Measurements from ENCODE around the gene A4GNT.
A peak's percentile ranks its signal among the peaks of the same experiment; 100 is the strongest.
"Not testable (repeated sequence)": the region's sequence is repeated elsewhere in the genome, so short reads cannot be mapped to it uniquely, and the experiment has no call there.

A4GNT gene

GRCh38 chr3:138119423-138119766 lies 12.8 kb downstream of the A4GNT start:
- DNase-seq (ENCODE audit: low read depth in 2 of 3, low spot score in 2 of 3) = no peak

DNA sequence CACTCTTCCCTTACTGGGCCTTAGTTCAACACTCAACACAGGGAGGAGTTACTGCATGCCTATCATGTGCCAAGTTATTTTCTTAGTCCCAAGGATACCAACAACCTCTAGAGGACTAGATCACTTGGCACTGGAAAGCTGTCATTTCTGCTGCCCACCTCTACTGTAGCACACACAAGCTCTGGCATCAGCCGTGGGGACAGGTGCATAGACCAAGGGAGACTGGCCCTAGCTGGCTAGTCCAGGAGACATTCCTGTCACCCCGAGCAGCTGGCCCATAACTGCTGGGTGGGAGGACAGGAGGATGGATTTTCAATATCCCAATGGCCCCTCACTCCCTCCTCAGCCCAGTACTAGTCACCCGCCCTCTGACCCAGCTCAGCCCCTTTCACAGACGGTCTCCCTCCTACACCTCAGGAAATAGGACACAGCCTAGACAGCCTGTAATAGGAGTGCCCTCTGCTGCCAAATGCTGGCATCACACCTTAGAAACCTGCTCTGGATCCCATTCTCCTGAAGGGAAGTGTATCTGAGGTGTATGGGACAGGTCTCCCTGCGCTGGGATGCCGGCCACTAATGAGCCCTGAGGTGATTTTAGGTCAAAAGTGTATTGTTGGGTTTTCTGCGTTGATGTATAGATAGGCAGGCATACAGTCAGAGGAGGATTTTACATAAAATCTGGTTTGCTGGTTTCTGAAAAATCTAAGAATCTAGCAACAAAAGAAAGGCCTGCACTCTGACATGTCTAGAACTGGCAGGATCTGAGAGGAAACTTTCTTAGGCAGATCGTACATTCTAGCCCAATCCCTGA lies 13.4 kb downstream of the A4GNT start:
- DNase-seq (ENCODE audit: low read depth in 2 of 3, low spot score in 2 of 3) = peak in 2 of 3 experiments; percentile 23 to 27

DNA sequence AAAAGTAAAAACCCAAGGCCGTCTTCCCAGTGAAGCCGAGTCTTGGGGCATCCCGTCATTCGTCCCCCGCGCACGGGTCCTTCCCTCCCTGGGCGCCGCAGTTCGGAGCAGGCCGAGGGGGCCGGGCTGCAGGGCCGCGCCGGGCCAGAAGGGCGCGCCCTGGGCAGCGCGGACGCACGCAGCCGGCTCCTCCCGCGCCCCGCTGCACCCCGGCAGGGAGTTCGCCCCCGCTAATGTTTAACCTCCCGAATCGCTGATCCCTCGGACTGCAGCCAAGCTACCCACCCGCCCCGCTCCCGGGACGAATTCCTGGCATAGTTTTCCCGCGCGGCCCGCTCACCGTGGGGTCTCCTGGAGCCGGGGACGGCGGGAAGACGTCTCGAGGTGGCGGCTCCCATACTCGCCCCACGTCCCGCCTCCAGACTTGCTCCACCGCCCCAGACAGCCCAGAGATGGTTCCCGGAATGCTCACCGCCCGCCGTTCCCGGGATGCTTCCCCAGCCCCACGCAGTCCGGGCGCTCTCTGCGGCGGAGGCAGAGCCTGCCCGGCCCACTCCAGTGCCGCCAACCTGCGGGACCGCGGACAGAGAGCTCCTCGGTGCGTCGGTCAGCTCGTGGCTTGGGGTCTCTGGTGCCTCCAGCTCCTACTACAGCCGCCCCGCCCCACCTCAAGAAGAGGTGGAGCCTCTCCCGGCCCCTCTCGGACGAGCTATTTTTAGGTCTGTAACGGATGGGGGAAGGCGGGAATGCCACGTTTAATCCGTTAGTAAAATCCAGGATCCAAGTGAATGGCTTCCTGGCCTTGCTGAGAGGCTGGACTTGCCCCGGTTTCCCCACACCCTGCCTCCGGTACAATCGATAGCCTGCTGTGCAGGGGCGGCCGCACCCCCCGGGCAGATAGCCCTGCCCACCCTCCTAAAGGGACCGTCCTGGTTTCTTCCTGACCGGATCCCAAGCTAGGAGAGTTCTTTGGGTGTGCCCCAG lies 16.9 kb downstream of the A4GNT start, which contains the start of gene DZIP1L:
Gene DZIP1L (minus strand): TSS at position 621 of the 984 bp plus-strand sequence. CDS start 11,637 bp downstream, outside the sequence.
- DNase-seq (ENCODE audit: low read depth in 2 of 3, low spot score in 2 of 3) = peak in 1 of 3 experiments; percentile 13

GRCh38 chr3:138114431-138114918 lies 17.7 kb downstream of the A4GNT start:
- DNase-seq (ENCODE audit: low read depth in 2 of 3, low spot score in 2 of 3) = no peak

DNA sequence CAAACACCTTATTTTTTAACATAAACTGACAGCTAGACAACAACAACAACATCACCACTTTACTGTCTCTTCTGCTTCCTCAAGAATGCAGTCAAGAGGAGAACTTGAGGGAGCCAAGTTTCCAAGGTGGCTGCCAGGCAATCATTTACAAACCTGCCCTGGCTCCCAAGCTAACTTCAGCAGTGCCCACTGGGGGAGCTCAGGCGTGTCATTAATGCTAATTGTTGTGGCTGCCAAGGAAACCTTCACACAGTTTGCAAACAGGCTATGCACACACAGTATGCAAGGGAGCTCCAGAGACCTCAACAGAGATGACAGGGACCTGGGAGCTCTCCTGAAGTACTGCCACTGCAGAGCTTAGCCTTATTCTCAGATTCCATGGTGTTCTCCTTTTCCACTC lies 18.9 kb downstream of the A4GNT start:
- no peak for DNase-seq (ENCODE audit: low read depth in 2 of 3, low spot score in 2 of 3)

- no peak for DNase-seq (ENCODE audit: low read depth in 2 of 3, low spot score in 2 of 3)
Observed at GRCh38 chr3:138112362-138112761, 19.8 kb downstream of the A4GNT start.

GRCh38 chr3:138105598-138105997 lies 26.6 kb downstream of the A4GNT start:
- no peak for DNase-seq (ENCODE audit: low read depth in 2 of 3, low spot score in 2 of 3)

GRCh38 chr3:138103466-138103865 lies 28.7 kb downstream of the A4GNT start:
- DNase-seq (ENCODE audit: low read depth in 2 of 3, low spot score in 2 of 3) = no peak

DNA sequence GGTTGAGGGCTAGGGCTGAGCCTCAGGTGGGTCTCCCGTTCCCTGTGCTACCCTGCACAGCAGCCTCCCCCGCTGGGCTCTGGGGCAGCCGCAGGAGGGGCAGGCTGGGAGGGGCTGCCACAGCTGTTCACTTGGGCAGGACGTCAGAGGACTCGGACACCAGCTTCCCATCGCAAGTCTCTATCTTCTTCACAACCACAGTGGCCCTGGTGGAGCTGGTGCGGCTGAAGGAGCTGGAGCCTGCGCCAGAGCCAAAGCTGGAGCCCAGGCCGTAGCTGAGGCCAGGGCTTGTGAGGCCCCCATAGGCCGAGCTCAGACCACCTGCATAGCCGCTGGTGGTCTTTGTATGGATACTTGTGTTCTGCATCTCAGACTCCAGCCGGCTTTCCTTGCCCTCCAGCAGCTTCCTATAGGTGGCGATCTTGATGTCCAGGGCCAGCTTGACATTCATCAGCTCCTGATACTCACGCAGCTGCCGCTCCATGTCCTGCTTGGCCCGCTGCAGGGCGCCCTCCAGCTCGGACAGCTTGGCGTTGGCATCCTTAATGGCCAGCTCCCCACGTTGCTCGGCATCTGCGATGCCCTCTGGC lies 30.7 kb downstream of the A4GNT start:
- DNase-seq (ENCODE audit: low read depth in 2 of 3, low spot score in 2 of 3) = not testable (repeated sequence)

GRCh38 chr3:138099417-138099816 lies 32.8 kb downstream of the A4GNT start:
- DNase-seq (ENCODE audit: low read depth in 2 of 3, low spot score in 2 of 3) = no peak

- no peak for DNase-seq (ENCODE audit: low read depth in 2 of 3, low spot score in 2 of 3)
Observed at GRCh38 chr3:138097192-138098172, 34.7 kb downstream of the A4GNT start.

- DNase-seq (ENCODE audit: low read depth in 2 of 3, low spot score in 2 of 3) = no peak
Observed at GRCh38 chr3:138093721-138094120, 38.5 kb downstream of the A4GNT start.

DNA sequence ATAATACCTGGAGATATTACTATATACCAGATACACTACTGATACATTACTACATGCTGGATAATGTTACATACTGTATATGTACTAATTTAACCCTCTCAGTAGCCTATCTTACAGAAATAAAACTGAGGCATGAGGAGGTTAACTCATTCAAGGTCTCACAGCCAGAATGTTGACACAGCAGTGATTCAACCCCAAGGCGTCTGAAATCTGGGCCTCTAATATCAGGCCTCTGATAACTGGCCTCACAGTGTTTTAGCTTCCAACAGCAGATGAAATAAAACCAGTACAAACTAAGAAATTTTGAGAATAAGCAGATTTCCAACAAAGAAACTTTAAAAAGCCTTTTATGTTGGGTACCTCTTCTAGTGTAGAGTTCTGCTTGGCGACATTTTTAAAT lies 40.2 kb downstream of the A4GNT start:
- no peak for DNase-seq (ENCODE audit: low read depth in 2 of 3, low spot score in 2 of 3)

DNA sequence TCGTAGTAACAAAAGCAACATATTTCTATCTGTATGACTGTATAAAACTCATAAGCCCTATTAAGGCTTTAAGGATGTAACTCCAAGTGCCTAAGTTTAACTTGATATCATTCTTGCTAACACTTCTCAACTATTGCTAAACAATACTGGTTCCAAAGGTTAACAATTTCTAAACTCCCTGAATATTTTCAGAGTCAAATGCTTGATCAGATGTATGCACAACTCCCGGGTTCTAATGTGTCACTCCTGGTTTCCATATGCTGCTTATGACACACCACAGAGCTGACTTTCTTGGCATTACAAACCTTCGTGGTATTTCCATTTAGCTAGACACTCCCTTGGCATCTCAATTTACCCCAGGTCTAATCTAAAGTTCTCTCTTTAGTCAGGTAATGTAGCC lies 43.1 kb downstream of the A4GNT start:
- no peak for DNase-seq (ENCODE audit: low read depth in 2 of 3, low spot score in 2 of 3)

DNA sequence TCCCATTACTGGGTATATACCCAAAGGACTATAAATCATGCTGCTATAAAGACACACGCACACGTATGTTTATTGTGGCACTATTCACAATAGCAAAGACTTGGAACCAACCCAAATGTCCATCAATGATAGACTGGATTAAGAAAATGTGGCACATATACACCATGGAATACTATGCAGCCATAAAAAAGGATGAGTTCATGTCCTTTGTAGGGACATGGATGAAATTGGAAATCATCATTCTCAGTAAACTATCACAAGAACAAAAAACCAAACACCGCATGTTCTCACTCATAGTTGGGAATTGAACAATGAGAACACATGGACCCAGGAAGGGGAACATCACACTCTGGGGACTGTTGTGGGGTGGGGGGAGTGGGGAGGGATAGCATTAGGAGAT lies 46.4 kb downstream of the A4GNT start:
- not testable (repeated sequence) for DNase-seq (ENCODE audit: low read depth in 2 of 3, low spot score in 2 of 3)

GRCh38 chr3:138084196-138084595 lies 48.0 kb downstream of the A4GNT start:
- no peak for DNase-seq (ENCODE audit: low read depth in 2 of 3, low spot score in 2 of 3)

- no peak for DNase-seq (ENCODE audit: low read depth in 2 of 3, low spot score in 2 of 3)
Observed at GRCh38 chr3:138082992-138083386, 49.2 kb downstream of the A4GNT start.

- DNase-seq (ENCODE audit: low read depth in 2 of 3, low spot score in 2 of 3) = no peak
Observed at GRCh38 chr3:138082085-138082991, 49.9 kb downstream of the A4GNT start.
